Ishikawa (cell line): ENCODE measurements around the gene TRRAP.

Experiments
- EP300 ChIP-seq: IDR thresholded peaks from 2 replicates; pipeline ENCODE4 v1.6.1; 2012; ENCODE audit warnings: borderline replicate concordance
- RAD21 ChIP-seq: IDR thresholded peaks from 2 replicates; pipeline ENCODE4 v1.6.1; 2012; ENCODE audit warnings: low read depth
- TCF12 ChIP-seq: IDR thresholded peaks from 2 replicates; pipeline ENCODE4 v1.6.1; 2012; ENCODE audit warnings: low read depth

DNA sequence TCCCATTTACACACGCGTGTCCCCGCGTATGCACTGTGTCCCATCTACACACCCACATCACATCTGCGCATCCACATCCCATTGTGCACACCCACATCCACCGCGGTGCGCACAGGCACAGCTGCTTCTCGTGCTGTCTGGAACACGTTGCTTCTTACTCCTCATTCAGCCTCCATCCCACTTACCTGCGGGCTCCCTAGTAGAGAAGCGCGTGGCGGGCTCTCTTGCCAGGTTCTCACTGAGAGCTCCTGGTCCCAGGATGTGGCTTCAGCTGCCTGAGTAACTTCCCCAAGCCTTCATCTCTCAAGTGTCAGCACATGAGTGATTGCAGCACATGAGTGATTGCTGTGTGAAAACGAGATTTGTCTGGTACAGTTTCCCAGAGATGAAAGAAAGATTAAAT, 117.8 kb downstream of the TRRAP start:
- TF ChIP-seq TCF12 (no peak), EP300 (no peak), RAD21 (no peak)
